HG03521 (cell line): ENCODE measurements around the gene TMEM63B.
"Not testable (repeated sequence)": the region's sequence is repeated elsewhere in the genome, so short reads cannot be mapped to it uniquely, and the experiment has no call there.

ENCODE experiments used
- ATAC-seq: cut with Tn5 transposase; IDR thresholded peaks from one replicate; pipeline ENCODE4 v1.9.1; 2021; ENCODE audit warnings: mild to moderate bottlenecking, moderate library complexity; ENCODE audit not compliant: unreplicated experiment

The TMEM63B gene

GRCh38 chr6:44169154-44169553 lies 41.8 kb downstream of the TMEM63B start:
- no peak for ATAC-seq

- no peak for ATAC-seq
These were observed 42.7 kb downstream of the TMEM63B start for GRCh38 chr6:44169886-44170570.

- no peak for ATAC-seq
These were observed 44.7 kb downstream of the TMEM63B start for GRCh38 chr6:44171899-44172546.

- no peak for ATAC-seq
These were observed 45.6 kb downstream of the TMEM63B start for GRCh38 chr6:44172731-44173500.

- no peak for ATAC-seq
These were observed 48.9 kb downstream of the TMEM63B start for GRCh38 chr6:44176130-44176761.

GRCh38 chr6:44176762-44177509 lies 49.6 kb downstream of the TMEM63B start:
- ATAC-seq, result no peak

- ATAC-seq, result no peak
These were observed 50.5 kb downstream of the TMEM63B start for GRCh38 chr6:44177691-44178423.

GRCh38 chr6:44178424-44179071 lies 51.2 kb downstream of the TMEM63B start:
- ATAC-seq, result no peak

GRCh38 chr6:44179072-44179536 lies 51.8 kb downstream of the TMEM63B start:
- ATAC-seq, result no peak

GRCh38 chr6:44179648-44180047 lies 52.3 kb downstream of the TMEM63B start:
- ATAC-seq, result no peak

GRCh38 chr6:44180406-44180805 lies 53.1 kb downstream of the TMEM63B start:
- ATAC-seq, result no peak

- no peak for ATAC-seq
These were observed 53.5 kb downstream of the TMEM63B start for GRCh38 chr6:44180886-44181285.

GRCh38 chr6:44181784-44182183 lies 54.4 kb downstream of the TMEM63B start:
- ATAC-seq, result not testable (repeated sequence)

GRCh38 chr6:44182911-44183390 lies 55.6 kb downstream of the TMEM63B start:
- ATAC-seq, result no peak

GRCh38 chr6:44183783-44184182 lies 56.4 kb downstream of the TMEM63B start:
- ATAC-seq, result no peak

- ATAC-seq, result not testable (repeated sequence)
These were observed 58.0 kb downstream of the TMEM63B start for GRCh38 chr6:44185356-44185755.

GRCh38 chr6:44185953-44186634 lies 58.7 kb downstream of the TMEM63B start:
- ATAC-seq, result no peak

GRCh38 chr6:44186635-44187025 lies 59.3 kb downstream of the TMEM63B start:
- ATAC-seq, result no peak

GRCh38 chr6:44188819-44189218 lies 61.5 kb downstream of the TMEM63B start:
- no peak for ATAC-seq
